Posterior vena cava (tissue), 2 donors: ENCODE measurements around the gene CD226. TPM values are rescaled to one million over a fixed set of nuclear protein-coding genes. Genes with fewer than 3 reads are reported as not detected.
"Not testable (repeated sequence)": the region's sequence is repeated elsewhere in the genome, so short reads cannot be mapped to it uniquely, and the experiment has no call there.

Source experiments
- DNase-seq: peaks from one replicate; pipeline ENCODE4 v3.0.0-alpha.2; 2020; ENCODE audit warnings: low spot score
- intact Hi-C, 2 donors: fragments of 100-400 bp; cut with DNase I; formaldehyde crosslinking; loops; one replicate each; pipeline versions ENCODE4 v1.14.1 to v1.14.2; 2022 to 2023
- total RNA-seq, 2 donors: library from RNA; stranded (reverse); fragmentation: NEBNext Ultra II Directional; extraction: Animal tissue kit (Norgen Biotek cat#: 25700); gene quantifications; one replicate each; pipeline ENCODE4 v1.2.1, GENCODE V29; 2021
- donor health status: DM: yes; HTN: yes; CAD: no.
- donor health status: DM: yes; HTN: yes; CAD: no.

The CD226 gene
- total RNA-seq, 2 donors from 2014 or later: 1.6 to 2.5 TPM

GRCh38 chr18:69934601-69935265, 12.9 kb downstream of the CD226 start:
- intact Hi-C loops: no loop called here
- DNase-seq: no peak

- no peak for DNase-seq
- intact Hi-C loops: no loop called here
These were observed 18.5 kb downstream of the CD226 start for GRCh38 chr18:69929041-69929774.

- no peak for DNase-seq
- intact Hi-C loops: loop anchor here in 1 of 2 donors (10.0 kb wide), 1 partner anchor 68 kb away; no protein-coding TSS in a partner anchor
These were observed 31.3 kb downstream of the CD226 start for GRCh38 chr18:69916412-69916811.

GRCh38 chr18:69908838-69909237, 38.8 kb downstream of the CD226 start:
- DNase-seq: no peak
- intact Hi-C loops: no loop called here

GRCh38 chr18:69906765-69907164, 40.9 kb downstream of the CD226 start:
- DNase-seq: no peak
- intact Hi-C loops: no loop called here

GRCh38 chr18:69900941-69901340, 46.7 kb downstream of the CD226 start:
- DNase-seq: no peak
- intact Hi-C loops: no loop called here

GRCh38 chr18:69899154-69899923, 48.3 kb downstream of the CD226 start:
- intact Hi-C loops, DNase-seq: not testable (repeated sequence)

- intact Hi-C loops: no loop called here
- DNase-seq: no peak
These were observed 49.3 kb downstream of the CD226 start for GRCh38 chr18:69898241-69898861.

- intact Hi-C loops: no loop called here
- no peak for DNase-seq
These were observed 50.1 kb downstream of the CD226 start for GRCh38 chr18:69897397-69898108.

GRCh38 chr18:69895066-69896047, 52.3 kb downstream of the CD226 start:
- intact Hi-C loops: no loop called here
- DNase-seq: no peak

- DNase-seq: no peak
- intact Hi-C loops: no loop called here
These were observed 53.2 kb downstream of the CD226 start for GRCh38 chr18:69894467-69894866.

GRCh38 chr18:69890558-69890957, 57.1 kb downstream of the CD226 start:
- no peak for DNase-seq
- intact Hi-C loops: no loop called here

- no peak for DNase-seq
- intact Hi-C loops: no loop called here
These were observed 58.7 kb downstream of the CD226 start for GRCh38 chr18:69889009-69889408.

- DNase-seq: no peak
- intact Hi-C loops: no loop called here
These were observed 60.4 kb downstream of the CD226 start for GRCh38 chr18:69887256-69887655.

GRCh38 chr18:69885841-69886531, 61.7 kb downstream of the CD226 start:
- intact Hi-C loops: no loop called here
- no peak for DNase-seq

- no peak for DNase-seq
- intact Hi-C loops: no loop called here
These were observed 62.3 kb downstream of the CD226 start for GRCh38 chr18:69885355-69885754.

- intact Hi-C loops: no loop called here
- no peak for DNase-seq
These were observed 63.9 kb downstream of the CD226 start for GRCh38 chr18:69883781-69884180.
